B cell (primary cell): ENCODE data around the gene PYY. TPM values are rescaled to one million over a fixed set of nuclear protein-coding genes. Genes with fewer than 3 reads are reported as not detected.

ENCODE experiments used
- ATAC-seq: fragments of 200-7000 bp; cut with Tn5 transposase; one replicate; pipeline ENCODE4 v1.10.0; 2021; ENCODE audit warnings: low read depth, mild to moderate bottlenecking, moderate number of reproducible peaks, moderate library complexity
- CTCF ChIA-PET: fragments of 350-600 bp; sonication (Branson Sonifier 250); formaldehyde crosslinking; loops from one replicate; lab custom pipeline; 2021; ENCODE audit warnings: antibody characterized with exemption, inconsistent platforms; lab: Charles Lee
- POLR2A ChIA-PET: fragments of 350-600 bp; sonication (Branson Sonifier 250); formaldehyde crosslinking; loops from one replicate; lab custom pipeline; 2021; ENCODE audit warnings: antibody characterized with exemption; lab: Charles Lee
- DNase-seq: peaks from one replicate; pipeline ENCODE4 v3.0.0; 2013
- H2AFZ ChIP-seq: 2 replicates; pipeline ENCODE4 v1.6.1; 2012; ENCODE audit warnings: mild to moderate bottlenecking, low read depth, low read length; ENCODE audit not compliant: insufficient read depth, poor library complexity, severe bottlenecking
- H3K27ac ChIP-seq, 2 donors: 1 replicate in 1 of 2; 2 replicates in 1 of 2; pipeline ENCODE4 v1.5.1; 2012 to 2013; ENCODE audit warnings: low read length in 2 of 2, mild to moderate bottlenecking in 2 of 2, moderate library complexity in 1 of 2
- H3K27me3 ChIP-seq, 4 experiments: fragments of 200-600 bp in 1 of 4; sonication (generic) in 1 of 4; replicated peaks in 1 of 4; 1 replicate in 2 of 4; 2 replicates in 2 of 4; pipeline versions ENCODE4 v1.6.1 to v1.7.0; 2013 to 2016; ENCODE audit warnings: low read length in 3 of 4, mild to moderate bottlenecking in 2 of 4, mixed read lengths in 1 of 4, moderate library complexity in 1 of 4; ENCODE audit not compliant: insufficient read depth in 4 of 4, control insufficient read depth in 3 of 4; ENCODE audit errors: control extremely low read depth in 1 of 4
- H3K36me3 ChIP-seq, 2 experiments: replicated peaks in 1 of 2; 1 replicate in 1 of 2; 2 replicates in 1 of 2; pipeline versions ENCODE4 v1.6.1 to v1.7.1; 2013; ENCODE audit warnings: low read length in 1 of 2; ENCODE audit not compliant: insufficient read depth in 2 of 2, control insufficient read depth in 1 of 2; ENCODE audit errors: control extremely low read depth in 1 of 2, extremely low read depth in 1 of 2
- H3K4me1 ChIP-seq, 2 donors: fragments of 200-600 bp in 1 of 2; sonication (generic) in 1 of 2; 1 replicate in 1 of 2; 2 replicates in 1 of 2; pipeline versions ENCODE4 v1.5.1 to v1.6.1; 2013 to 2017; ENCODE audit warnings: low read length in 2 of 2; ENCODE audit not compliant: control insufficient read depth in 2 of 2, insufficient read depth in 2 of 2
- H3K4me2 ChIP-seq: replicated peaks from 2 replicates; pipeline ENCODE3; 2012; ENCODE audit warnings: mild to moderate bottlenecking, low read depth, low read length; ENCODE audit not compliant: poor library complexity, severe bottlenecking
- H3K4me3 ChIP-seq, 5 experiments: fragments of 200-600 bp in 1 of 5; sonication (generic) in 1 of 5; 1 replicate in 3 of 5; 2 replicates in 2 of 5; pipeline versions ENCODE4 v1.5.1 to v1.7.0; 2011 to 2016; ENCODE audit warnings: low read length in 4 of 5, mild to moderate bottlenecking in 4 of 5, low read depth in 2 of 5, control low read depth in 1 of 5, moderate library complexity in 1 of 5; ENCODE audit not compliant: insufficient read depth in 1 of 5; ENCODE audit errors: control extremely low read depth in 1 of 5, extremely low read depth in 1 of 5
- H3K79me2 ChIP-seq: fragments of 200-600 bp; sonication (generic); one replicate; pipeline ENCODE4 v1.6.0; 2016; ENCODE audit warnings: low read length; ENCODE audit not compliant: control insufficient read depth, insufficient read depth
- H3K9ac ChIP-seq: fragments of 200-600 bp; sonication (generic); 2 replicates; pipeline ENCODE4 v1.6.1; 2017; ENCODE audit warnings: mild to moderate bottlenecking, low read length, moderate library complexity
- H3K9me3 ChIP-seq, 3 donors: one replicate each; pipeline versions ENCODE4 v1.6.1 to v1.7.1; 2013; ENCODE audit warnings: low read length in 2 of 3; ENCODE audit not compliant: control insufficient read depth in 2 of 3, insufficient read depth in 1 of 3; ENCODE audit errors: control extremely low read depth in 1 of 3
- H4K20me1 ChIP-seq: 2 replicates; pipeline ENCODE4 v1.6.0; 2012; ENCODE audit warnings: mild to moderate bottlenecking, low read length; ENCODE audit not compliant: insufficient read depth, control insufficient read depth, poor library complexity, severe bottlenecking
- H3K27ac Mint-ChIP-seq: one replicate; pipeline ENCODE4 v1.8.0; 2021; ENCODE audit warnings: mixed read lengths
- H3K27me3 Mint-ChIP-seq: one replicate; pipeline ENCODE4 v1.8.0; 2021; ENCODE audit warnings: mixed read lengths
- H3K4me1 Mint-ChIP-seq: one replicate; pipeline ENCODE4 v1.8.0; 2021; ENCODE audit warnings: mixed read lengths
- H3K4me3 Mint-ChIP-seq: one replicate; pipeline ENCODE4 v1.8.0; 2021; ENCODE audit warnings: mixed read lengths
- H3K9me3 Mint-ChIP-seq: one replicate; pipeline ENCODE4 v1.8.0; 2022; ENCODE audit warnings: mixed read lengths; ENCODE audit not compliant: insufficient read depth
- EZH2 ChIP-seq: IDR thresholded peaks from 2 replicates; pipeline ENCODE4 v1.6.1; 2012; ENCODE audit warnings: borderline replicate concordance, low read depth, mild to moderate bottlenecking, moderate library complexity, low read length; ENCODE audit not compliant: insufficient read depth, poor library complexity, severe bottlenecking
- WGBS: methylation state at CpG from one replicate; pipeline ENCODE4 v1.1.5; 2013; ENCODE audit warnings: missing lambda C conversion rate; ENCODE audit not compliant: insufficient coverage; 5-methylcytosine and 5-hydroxymethylcytosine counted together
- intact Hi-C: fragments of 100-400 bp; cut with micrococcal nuclease; formaldehyde crosslinking; loops from one replicate; pipeline ENCODE4 v1.10.0; 2022
- polyA plus RNA-seq: library from polyadenylated mRNA; depleted of rRNA; stranded (reverse); fragments of >200 nt; gene quantifications from 2 replicates; pipeline ENCODE4 v1.2.3, GENCODE V29; 2012
- total RNA-seq, 2 donors: library from RNA; stranded (reverse); fragments of 120-200 nt in 1 of 2; gene quantifications; 1 replicate in 1 of 2; 2 replicates in 1 of 2; pipeline versions ENCODE4 v1.2.3 to v1.2.4, GENCODE V29; 2013 to 2022
- TF ChIP-seq, protein P1 (sequence below): fragments of 200-600 bp; IDR thresholded peaks from one replicate; pipeline ENCODE4 v1.8.0; 2022; ENCODE audit warnings: antibody characterized with exemption, mild to moderate bottlenecking

Gene PYY
- total and polyA plus RNA-seq, 2 donors (not counting 1 experiment from before 2014, with no cell fraction given): 0.19 TPM; not detected in 1

DNA sequence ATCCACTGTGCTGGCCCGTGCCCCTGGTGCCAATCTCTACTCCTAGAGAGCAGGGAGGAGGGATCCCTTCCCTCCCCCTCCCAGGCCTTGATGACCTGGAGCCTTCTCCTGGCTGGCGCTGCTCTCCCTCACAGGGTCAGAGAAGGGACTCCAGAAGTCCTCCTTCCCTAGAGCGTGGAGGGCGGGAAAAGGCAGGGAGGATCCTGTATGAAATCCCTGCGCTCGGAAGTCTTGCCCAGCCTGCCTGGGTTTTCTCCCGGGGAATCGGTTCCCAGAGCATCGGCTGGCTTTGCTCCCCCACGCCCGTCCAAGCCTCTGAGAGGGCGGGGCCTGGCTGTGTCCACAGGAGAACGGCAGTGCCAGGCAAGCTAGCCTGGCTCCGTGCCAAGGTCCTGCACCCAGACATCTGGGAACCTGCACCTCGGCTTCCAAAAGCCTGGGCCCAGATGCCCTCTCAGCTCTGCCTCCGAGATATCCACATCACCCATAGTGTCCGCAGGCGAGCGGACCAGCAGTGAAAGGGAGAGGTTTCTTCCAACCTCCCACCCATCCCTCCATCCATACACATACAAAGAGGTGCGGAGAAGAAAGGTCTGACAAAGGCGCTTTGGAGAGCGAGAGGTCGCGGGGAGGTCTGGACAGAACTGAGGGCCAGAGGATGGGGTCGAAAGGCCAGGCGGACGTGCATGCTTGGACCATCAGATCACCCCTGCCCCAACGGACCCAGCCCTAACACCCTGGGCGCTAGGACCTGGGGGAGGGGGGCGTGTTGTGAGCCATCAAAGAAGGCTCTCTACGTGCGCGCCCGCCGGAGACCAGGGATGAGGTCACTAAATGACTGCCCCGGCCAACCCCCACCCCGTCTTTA, 47.5 kb downstream of the PYY start:
- Histone ChIP-seq H3K4me3 (peak overlapping the region in 4 of 5 experiments; percentile 42 to 73 (median 50)), H3K9me3 (peaks cover 0 to 24% (median 0%) of the 10 kb centered on the region in 3 donors), H3K9ac (peak overlapping the region; percentile 67), H3K27me3 (peaks cover 0 to 73% (median 36%) of the 10 kb centered on the region in 4 experiments), H4K20me1 (no peaks in the 10 kb centered on the region), H2AFZ (peak overlapping the region; percentile 74), H3K79me2 (no peaks in the 10 kb centered on the region), H3K27ac (no peak overlapping the region), H3K4me2 (peak overlapping the region; percentile 98), H3K4me1 (peaks cover 27 to 32% of the 10 kb centered on the region in 2 donors), H3K36me3 (no peaks in the 10 kb centered on the region)
- CTCF ChIA-PET: no interaction called here
- POLR2A ChIA-PET: interaction anchor here (0.6 kb wide), 1 partner anchor 112 kb away, joined by 5 read pairs; no protein-coding TSS in a partner anchor
- peaks cover 26% of the 10 kb centered on the region for H3K4me1 Mint-ChIP-seq
- DNase-seq (peak; percentile 44), ATAC-seq (no peak)
- intact Hi-C loops: no loop called here
- TF ChIP-seq EZH2: no peak
- TF ChIP-seq, protein P1, sequence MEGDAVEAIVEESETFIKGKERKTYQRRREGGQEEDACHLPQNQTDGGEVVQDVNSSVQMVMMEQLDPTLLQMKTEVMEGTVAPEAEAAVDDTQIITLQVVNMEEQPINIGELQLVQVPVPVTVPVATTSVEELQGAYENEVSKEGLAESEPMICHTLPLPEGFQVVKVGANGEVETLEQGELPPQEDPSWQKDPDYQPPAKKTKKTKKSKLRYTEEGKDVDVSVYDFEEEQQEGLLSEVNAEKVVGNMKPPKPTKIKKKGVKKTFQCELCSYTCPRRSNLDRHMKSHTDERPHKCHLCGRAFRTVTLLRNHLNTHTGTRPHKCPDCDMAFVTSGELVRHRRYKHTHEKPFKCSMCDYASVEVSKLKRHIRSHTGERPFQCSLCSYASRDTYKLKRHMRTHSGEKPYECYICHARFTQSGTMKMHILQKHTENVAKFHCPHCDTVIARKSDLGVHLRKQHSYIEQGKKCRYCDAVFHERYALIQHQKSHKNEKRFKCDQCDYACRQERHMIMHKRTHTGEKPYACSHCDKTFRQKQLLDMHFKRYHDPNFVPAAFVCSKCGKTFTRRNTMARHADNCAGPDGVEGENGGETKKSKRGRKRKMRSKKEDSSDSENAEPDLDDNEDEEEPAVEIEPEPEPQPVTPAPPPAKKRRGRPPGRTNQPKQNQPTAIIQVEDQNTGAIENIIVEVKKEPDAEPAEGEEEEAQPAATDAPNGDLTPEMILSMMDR: no peak
- peak overlapping the region; percentile 81 for H3K4me3 Mint-ChIP-seq
- H3K9me3 Mint-ChIP-seq: no peaks in the 10 kb centered on the region
- 20% methylated on average over 20 of the region's 37 CpGs for WGBS
- H3K27me3 Mint-ChIP-seq: peaks cover 57% of the 10 kb centered on the region
- H3K27ac Mint-ChIP-seq: no peak overlapping the region
